GM18520 (cell line): Measurements from ENCODE around the gene PTBP1.

Experiments
- ATAC-seq: cut with Tn5 transposase; IDR thresholded peaks from one replicate; pipeline ENCODE4 v1.9.1; 2021; ENCODE audit not compliant: unreplicated experiment

PTBP1 gene

DNA sequence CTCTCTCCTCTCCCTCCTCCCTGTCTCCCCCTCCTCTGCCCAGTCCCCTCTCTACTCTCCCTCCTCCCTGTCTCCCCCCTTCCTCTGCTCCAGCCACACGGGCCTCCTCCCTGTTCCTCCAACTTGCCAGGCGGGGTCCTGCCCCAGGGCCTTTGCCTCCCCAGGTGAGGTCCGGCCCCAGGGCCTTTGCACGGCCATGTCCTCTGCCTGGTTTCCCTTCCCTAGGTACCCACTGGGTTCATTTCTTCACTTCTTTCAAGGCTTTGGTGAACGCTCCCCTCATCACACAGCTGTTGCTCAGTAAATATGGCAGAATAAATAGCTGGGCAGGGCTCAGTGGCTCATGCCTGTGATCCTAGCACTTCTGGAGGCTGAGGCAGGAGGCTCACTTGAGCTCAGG lies 25.2 kb upstream of the PTBP1 start:
- no peak for ATAC-seq

DNA sequence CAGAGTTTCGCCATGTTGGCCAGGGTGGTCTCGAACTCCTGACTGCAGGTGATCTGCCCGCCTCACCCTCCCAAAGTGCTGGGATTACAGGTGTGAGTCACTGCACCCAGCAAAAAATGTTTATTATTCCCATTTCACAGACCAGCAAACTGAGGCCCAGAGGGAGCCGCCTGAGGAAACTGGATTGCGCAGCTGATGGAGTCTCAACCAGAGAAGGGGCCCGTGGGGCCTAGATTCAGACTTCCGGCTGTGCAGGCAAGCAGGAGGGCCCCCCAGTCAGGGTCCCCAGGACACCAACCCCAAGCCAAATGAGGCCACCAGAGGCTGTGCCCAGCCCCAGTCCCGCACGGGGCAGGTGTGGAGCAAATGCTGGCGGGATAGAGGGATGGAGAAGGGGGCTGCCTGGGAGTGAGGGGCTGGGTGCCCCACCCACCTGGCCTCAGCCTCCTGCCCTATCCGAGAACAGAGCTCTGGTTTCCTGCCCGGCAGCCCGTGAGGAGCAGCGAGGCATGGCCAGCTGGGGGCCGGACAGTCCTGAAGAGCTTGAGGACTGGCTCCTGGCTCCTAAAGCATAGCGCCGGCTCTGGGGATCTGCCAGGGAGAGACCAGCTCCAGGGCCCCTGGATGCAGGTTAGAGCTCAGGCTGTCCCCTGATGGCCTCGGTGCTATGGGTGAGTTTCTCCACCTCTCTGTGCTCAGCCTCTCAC lies 24.4 kb upstream of the PTBP1 start:
- no peak for ATAC-seq

DNA sequence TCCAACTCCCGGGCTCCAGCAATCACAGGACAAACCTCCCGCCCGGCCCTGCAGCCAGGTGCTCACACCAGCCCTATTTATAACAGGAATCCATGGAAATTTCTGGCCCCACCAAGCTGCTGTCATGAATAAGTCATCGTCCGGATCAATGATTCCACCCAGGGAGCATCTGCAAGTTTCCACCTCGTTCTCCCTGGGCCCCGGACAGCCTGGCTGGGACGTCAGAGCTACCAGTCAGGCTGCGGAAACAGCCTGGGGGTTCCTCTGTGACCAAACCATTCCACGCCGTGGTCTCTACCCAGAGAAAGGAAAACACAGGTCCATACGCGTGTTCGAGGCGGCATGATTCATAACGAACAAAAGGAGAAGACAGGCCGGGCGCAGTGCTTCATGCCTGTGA lies 20.7 kb upstream of the PTBP1 start:
- no peak for ATAC-seq

DNA sequence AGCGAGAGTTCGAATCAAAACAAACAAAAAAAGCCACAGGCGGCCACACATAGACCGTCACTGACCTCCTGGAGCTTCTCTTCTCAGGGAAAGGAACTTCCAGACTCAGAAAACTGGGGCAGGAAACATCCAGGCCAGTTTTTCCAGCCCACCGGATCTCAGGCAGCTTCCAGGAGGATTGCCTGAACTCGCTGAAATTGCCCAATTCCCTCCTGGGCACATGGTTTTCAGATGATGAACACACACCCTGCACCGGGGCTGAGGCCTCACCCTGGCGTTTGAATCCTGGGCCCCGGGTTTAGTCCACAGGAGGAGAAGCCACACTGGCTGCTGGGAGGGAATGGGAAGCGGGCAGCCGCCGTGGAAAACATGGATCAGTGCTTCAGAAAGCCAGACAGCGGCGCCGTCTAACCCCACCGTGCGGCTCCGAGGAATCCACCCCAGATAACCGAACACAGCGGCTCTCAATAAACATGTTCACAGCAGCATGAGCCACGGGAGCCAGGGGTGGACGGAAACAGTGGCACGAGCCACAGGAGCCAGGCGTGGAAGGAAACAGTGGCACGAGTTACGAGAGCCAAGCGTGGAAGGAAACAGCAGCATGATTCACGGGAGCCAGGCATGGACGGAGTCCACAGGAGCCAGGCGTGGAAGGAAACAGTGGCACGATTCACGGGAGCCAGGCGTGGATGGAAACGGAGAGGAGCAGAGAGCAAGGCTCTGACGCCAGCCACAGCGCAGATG lies 18.2 kb upstream of the PTBP1 start:
- no peak for ATAC-seq

DNA sequence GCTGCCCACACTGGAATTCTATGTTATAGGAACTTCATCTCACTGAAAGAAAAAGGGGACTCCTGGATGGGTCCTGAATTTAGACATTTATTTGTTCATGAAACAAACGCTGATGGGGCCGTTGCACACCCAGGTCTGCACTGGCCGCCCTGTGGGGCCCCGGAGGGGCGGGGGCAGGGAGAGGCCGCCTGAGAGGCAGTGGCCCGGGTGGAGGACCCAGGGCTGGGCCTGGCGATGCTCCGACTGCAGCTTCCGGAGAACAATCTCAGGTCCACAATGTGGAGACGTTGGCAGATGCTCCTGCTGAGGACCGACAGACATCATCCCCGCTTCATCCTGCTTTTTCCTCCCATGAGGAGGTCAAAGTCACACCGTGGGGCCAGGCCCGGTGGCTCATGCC lies 16.3 kb upstream of the PTBP1 start:
- no peak for ATAC-seq

DNA sequence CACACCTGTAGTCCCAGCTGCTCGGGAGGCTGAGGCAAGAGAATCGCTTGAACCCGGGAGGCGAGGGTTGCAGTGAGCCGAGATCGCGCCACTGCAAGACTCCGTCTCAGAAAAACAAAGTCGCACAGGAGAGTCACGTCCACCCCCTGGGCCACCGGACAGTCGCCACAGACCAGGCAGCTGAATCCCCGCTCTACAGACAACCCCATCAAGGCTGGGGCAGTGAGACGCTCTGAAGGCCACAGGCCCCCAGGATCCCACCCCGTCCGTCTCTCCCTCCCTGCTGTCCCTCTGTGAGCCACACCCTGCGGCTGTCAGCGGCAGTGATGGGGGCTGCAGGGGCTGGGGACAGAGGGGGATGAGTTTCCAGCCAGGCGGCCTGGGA lies 15.5 kb upstream of the PTBP1 start:
- no peak for ATAC-seq

DNA sequence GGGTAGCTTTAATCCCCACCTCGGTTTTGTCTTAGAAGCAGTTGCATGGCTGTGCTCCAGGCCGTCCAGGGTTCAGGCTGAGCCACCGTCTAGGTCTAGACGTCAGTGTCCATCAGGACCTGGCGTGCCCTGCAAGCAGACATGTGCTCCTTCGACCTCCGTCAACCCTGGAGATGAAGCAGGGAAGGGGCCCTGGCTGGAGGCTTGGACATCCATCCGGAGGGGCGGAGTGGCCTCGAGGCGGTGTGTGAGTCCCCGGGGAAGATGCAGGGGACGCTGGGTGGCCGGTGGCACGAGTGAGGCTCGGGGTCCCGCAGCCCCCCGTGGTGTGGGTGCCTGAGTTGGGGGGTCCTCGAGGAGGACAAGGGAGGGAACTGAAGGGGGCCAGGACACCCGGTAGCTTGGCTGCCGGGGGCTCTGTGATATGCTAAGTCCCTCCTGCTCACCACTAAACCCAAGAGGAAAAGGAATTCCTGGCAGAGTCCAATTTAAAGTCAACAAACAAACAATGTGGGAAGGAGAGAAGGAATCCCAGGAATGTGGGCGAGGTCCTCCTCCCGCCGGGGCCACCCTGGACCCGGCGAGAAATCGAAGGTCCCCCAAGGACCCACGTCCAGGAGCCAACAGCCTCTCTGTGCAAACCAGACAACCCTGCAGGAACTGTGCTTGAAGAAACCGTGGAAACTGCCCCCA lies 14.9 kb upstream of the PTBP1 start:
- ATAC-seq = no peak

DNA sequence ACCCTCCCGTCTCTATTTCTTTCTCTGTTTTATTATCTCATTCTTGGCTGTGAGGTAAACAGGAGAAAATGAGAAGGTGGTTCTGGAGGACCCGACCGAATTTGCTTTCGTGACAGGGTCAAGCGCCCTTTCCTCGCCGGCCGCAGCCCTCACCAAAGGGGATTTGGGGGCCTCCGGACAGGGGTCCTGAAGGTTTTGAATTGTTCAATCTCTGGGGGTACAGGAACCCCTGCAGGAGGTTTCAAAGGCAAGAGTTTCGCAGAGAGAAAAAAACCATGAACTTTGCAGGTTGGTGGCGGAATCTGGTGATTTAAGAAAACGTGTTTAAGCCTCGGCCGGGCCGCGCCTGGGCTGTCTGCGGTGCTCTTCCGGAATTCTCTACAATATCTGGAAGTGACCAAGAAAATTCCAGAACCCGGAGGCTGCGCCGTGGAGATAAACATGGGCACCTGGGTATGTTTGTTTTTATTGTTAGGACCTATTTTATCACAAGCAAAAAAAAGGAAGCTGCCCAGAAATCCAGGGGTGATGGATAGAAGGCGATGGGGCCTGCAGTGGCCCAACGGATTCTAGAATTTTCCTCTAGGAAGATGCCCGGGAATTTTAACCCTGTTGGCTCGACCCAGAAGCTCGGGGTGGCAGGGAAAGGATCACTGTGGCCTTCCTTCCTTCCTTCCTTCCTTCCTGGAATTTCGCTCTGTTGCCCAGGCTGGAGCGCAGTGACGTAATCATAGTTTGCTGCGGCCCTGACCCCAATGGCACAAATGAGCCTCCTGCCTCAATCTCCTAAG lies 14.2 kb upstream of the PTBP1 start:
- no peak for ATAC-seq

DNA sequence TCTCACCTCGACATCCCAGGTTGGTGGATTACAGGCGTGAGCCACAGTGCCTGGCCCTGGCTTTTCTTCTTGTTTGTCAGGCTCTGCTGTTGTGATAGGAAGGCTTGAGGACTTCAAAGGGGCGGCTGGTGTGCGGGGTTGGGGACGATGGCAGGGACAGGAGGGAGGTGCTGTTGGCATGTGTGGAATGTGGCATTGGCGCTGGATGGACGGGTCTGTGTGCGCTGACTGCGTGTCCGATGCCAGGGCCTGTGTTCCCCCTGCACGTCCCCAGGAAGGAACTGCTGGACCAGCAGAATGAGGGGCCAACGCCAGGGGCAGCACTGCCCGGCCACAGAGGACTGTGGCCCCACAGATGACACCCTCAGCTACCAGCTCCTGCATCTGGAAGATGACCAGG lies 12.7 kb upstream of the PTBP1 start:
- no peak for ATAC-seq

DNA sequence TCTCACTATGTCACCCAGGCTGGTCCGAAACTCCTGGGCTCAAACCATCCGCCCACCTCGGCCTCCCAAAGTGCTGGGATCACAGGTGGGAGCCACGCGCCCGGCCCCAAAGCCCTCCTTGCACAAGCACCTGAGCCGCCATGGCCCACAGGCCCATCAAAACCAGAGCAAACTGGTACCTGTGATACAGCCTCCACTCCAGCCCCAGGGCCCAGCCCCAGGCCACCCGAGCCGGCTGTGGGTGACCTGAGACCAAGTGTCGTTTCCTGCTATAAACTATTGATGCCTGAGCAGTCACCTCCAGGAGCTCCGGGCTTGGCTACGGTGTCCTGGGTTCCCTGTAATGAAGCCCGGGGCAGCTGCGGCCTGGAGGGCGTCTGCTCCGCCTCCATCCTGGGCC lies 9.7 kb upstream of the PTBP1 start:
- ATAC-seq = no peak

DNA sequence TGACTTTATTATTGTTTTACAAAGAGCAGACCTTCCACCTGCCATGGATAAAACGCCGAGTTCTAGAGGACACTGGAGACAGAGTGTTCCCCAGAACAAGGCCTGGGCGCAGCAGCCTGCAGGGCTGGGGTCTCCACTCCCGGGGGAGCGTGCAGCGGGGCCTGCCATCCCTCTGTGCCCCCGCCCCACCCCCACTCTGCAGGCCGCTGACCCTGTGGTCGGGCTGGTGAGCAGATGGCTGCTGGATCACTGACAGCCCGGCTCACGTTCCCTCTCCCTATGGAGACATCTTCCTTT lies 8.6 kb upstream of the PTBP1 start:
- ATAC-seq = no peak

DNA sequence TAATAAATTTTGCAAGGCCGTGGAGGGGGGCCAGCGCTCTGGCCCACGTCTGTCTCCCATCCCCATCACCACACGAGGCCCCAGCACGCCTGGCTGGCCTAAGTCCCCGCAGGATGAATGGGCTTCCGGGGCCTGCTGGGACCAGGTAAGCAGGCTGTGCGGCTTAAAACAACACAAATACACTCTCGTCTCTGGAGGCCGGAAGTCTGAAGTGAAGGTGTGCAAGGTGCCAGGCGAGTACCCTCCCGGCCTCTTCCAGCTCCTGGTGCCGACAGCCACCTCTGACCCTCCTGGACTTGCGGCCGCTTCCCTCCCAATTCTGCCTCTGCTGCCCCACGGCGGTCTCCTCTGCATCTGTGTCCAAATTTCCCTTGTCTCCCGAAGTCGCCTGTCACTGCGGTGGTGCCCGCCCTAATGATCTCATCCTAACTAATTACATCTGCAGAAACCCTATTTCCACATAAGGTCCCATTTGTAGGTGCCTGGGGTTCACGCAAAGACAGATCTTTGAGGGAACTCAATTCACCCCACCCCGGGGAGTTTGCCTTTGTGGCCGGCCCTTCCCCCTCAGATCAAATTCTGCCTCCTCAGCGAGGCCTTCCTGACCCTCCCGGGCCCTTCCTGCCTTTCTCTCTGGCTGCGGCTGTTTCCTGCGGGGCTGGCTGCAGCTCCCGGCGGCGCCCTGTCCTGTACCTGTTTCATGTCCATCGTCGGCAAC lies 8.1 kb upstream of the PTBP1 start:
- no peak for ATAC-seq

DNA sequence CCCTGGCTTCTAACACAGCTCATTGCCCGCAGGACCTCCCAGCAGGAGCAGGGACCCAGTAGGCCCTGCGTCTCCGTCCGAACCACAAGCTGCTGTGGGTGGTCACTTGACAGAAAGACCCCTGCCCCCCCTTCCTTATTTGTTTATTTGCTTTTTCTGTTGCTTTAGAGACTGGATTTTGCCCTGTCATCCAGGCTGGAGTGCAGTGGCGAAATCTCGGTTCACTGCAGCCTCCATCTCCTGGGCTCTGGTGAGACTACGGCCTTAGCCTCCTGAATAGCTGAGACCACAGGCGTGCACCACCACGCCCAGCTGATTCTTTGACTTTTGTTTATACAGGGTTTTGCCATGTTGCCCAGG lies 7.6 kb upstream of the PTBP1 start:
- no peak for ATAC-seq

DNA sequence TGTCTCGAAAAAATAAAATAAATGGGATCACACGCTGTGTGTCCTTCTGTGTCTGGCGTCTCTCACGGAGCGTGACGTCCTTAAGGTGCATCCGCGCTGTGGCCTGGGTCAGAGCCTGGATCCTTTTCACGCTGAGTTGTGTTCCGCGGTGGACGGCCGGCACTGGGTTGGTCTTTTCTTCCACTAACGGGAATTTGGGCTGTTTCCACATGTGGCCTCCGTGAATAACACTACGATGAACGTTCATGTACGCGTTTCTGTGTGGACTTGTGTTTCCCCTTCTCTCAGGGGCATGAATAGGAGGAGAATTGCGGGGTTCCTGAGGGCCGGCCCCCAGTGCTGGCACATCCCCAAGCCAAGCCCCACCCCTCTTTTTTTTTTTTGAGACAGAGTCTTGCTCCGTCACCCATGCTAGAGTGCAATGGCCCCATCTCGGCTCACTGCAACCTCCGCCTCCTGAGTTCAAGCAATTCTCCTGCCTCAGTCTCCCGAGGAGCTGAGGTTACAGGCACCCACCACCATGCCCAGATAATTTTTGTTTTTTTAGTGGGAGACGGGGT lies 6.2 kb upstream of the PTBP1 start:
- no peak for ATAC-seq

DNA sequence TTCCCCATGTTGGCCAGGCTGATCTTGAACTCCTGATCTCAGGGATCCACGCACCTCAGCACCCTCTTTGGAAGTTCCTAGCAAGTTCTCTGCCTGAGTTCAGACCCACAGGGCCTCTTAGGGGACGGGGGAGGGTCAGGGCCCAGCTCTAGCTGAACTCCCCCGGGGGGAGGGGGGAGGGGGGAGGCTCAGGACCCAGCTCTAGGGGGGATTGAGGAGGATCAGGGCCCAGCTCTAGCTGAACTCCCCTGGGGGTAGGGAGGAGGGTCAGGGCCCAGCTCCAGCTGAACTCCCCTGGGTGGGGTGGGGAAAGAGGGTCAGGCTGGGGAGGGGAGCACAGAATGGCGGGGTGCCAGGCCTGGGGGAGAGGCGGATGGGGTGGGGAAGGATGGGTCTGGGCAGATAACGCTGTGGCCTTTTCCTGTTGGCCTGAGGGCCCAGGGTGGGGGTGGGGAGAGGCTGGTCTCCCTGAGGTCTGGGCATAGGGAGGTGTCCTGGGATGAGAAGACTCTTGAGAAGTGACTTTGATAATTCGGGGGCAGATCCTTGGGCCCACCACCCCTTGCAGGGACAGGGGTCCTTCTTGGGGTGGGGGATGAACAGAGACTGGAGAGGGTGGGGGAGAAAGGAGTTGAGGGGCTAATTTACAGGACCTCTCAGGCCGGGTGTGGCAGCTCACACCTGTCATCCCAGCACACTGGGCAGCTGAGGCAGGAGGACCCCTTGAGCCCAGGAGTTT lies 5.5 kb upstream of the PTBP1 start:
- ATAC-seq = no peak

DNA sequence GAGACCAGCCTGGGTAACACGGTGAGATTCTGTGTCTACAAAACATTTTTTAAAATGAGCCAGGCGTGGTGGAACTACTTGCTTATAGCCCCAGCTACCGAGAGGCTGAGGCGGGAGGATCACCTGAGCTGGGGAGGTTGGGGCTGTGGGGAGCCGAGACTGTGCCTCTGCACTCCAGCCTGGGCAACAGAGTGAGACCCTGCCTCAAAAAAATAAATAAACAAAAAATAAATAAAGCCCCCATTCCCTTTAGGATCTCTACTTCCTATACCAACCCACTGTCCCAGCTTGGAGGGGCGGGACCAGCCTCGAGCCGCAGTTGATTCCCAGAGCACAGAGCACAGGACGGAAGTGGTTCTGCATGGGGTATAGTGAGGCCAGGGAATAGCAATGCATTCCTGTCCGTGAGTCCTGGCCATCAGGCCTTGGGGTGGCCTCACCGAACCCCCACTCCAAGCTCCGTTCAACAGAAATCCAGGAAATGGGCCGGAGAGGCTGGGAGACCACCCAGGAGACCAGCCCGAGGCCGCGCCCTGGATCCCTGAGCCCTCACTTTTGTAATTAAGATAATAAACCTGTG lies 4.9 kb upstream of the PTBP1 start:
- ATAC-seq = no peak

DNA sequence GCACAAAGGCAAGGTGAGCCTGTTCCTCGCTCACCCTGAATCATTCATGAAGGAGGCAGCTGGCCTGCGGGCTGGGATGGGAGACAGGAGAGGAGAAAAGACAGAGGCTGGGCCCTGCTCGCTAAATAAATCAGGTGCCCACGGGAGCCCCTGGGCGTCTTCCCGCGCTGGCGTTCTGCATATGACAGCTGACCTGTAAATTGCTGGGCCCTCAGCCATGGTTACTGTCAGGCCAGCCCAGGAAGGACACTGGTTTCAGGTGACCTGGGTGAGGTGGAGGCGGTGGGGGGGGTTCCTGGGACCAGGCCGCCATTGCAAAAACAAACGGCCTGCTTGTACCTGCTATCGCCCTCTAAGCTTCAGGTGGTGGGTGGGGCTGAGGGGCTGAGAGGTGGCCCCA lies 3.4 kb upstream of the PTBP1 start:
- no peak for ATAC-seq

DNA sequence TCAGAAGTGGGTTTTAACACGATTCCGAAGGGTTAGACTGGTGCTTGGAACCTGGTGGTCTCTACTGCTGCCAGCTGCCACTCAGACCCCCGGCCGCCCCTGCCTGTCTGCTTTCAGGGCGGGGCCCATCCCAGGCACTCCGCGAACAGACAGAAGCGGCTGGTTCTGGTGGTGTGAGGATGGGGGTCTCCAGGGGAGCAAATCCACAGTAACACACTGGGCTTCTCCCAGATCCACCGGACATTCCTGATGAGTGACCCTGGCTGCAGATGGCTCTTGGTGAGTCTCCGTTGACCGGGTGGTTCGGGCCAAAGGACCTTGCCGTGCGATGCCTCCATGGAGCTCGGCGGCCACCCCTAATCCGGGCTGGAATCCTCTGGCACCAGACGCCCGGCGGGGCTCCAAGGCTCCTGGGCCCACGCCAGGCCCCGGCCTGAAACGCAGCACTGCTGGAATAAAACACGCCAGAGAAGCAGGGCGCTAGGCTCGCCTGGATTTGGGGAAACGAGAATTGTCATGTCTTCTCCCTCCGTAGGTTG lies 2.1 kb upstream of the PTBP1 start:
- ATAC-seq = no peak
